NCI-H128 (cell line): ENCODE results near the gene KCNJ10.

Experiments used
- DNase-seq: peaks from one replicate; lab custom pipeline; 2025; ENCODE audit not compliant: unreplicated experiment; lab: John Stamatoyannopoulos, UW

The KCNJ10 gene

GRCh38 chr1:160084771-160085321, 14.9 kb upstream of the KCNJ10 start:
- DNase-seq, result no peak

DNA sequence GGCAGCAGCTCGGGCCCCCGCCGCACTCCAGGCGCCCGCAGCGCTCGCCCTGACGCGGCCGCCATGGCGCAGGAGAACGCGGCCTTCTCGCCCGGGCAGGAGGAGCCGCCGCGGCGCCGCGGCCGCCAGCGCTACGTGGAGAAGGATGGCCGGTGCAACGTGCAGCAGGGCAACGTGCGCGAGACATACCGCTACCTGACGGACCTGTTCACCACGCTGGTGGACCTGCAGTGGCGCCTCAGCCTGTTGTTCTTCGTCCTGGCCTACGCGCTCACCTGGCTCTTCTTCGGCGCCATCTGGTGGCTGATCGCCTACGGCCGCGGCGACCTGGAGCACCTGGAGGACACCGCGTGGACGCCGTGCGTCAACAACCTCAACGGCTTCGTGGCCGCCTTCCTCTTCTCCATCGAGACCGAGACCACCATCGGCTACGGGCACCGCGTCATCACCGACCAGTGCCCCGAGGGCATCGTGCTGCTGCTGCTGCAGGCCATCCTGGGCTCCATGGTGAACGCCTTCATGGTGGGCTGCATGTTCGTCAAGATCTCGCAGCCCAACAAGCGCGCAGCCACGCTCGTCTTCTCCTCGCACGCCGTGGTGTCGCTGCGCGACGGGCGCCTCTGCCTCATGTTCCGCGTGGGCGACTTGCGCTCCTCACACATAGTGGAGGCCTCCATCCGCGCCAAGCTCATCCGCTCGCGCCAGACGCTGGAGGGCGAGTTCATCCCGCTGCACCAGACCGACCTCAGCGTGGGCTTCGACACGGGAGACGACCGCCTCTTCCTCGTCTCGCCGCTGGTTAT, 14.2 kb upstream of the KCNJ10 start:
- peak; percentile 65 for DNase-seq

DNA sequence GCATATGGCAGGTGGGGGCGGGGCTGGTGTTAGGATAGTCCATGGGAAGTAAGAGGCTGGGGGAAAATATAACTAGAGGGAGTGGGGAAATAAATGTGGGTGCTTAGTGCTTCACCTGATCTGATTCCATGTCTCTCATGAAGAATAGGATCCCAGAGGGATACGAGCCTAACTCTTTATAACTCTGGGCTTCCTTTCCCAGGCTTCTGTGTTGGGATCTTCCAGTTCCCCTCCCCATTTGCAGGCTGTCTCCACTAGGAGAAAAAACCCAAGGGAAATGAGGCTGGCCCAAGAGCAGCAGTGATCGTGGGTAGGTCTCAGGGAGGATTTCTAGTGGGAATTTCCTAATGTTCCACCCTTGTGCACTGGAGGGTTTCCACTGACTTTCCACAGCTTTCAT, 13.0 kb upstream of the KCNJ10 start:
- DNase-seq, result no peak

DNA sequence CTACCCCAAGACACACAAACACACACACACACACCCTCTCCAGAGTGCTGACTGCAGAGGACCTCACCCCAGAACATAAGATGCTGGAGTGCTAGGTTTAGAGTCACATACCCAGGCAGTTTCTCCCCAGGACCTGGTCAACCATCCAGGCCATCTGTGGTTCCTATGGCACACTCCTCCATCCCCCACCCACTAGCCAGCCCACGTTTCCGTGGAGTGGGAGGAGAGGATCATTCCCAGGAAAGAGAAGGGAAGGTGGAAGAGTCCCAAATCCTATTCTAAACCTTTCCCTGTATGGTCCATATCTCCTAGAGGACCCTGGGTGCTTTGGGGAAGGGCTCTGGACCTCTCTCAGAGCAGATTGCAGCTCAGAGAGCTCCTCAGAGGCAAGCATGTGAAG, 12.5 kb upstream of the KCNJ10 start:
- no peak for DNase-seq

- DNase-seq, result no peak
These were observed 11.4 kb upstream of the KCNJ10 start, which contains the start of gene KCNJ9 for GRCh38 chr1:160081261-160081936. KCNJ9 (plus strand) TSS chr1:160081538; CDS start chr1:160084031, 2,493 bp downstream.

GRCh38 chr1:160080381-160081100, 10.6 kb upstream of the KCNJ10 start:
- DNase-seq, result no peak

DNA sequence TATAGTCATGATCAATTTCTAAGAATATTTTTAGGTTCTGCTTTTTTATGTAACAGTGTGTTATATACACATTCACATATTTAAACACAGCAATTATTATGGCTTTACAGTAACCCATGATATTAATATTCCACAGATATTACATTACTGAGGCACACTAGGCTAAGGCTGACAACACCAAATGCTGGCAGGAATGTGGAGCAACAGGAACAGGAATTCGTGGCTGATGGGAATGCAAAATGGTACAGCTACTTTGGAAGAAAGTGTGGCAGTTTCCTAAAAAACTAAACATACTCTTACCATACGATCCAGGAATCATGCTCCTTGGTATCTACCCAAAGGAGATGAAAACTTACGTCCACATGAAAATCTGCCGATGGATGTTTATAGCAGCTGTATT, 9.5 kb upstream of the KCNJ10 start:
- DNase-seq, result no peak

- no peak for DNase-seq
These were observed 8.7 kb upstream of the KCNJ10 start for GRCh38 chr1:160078512-160079195.

DNA sequence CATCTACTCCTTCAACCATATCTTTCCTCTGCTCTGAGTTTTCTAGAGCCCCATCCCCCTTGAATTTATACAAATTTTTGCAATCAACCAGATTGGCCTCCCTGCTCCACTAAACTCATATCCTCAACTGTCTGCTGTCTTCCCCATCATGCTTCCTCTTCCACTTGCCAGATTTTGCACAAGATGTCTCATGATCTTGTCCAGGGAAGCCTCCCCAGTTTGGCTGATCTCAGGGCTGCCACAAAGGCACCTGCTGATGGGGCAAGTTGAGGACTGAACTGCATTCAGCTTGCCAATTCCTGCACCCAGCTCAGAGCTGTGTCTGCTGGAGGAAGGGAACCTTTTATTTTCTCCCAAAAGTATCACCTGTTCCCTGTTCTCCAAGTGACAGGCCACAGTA, 7.5 kb upstream of the KCNJ10 start:
- DNase-seq, result no peak

DNA sequence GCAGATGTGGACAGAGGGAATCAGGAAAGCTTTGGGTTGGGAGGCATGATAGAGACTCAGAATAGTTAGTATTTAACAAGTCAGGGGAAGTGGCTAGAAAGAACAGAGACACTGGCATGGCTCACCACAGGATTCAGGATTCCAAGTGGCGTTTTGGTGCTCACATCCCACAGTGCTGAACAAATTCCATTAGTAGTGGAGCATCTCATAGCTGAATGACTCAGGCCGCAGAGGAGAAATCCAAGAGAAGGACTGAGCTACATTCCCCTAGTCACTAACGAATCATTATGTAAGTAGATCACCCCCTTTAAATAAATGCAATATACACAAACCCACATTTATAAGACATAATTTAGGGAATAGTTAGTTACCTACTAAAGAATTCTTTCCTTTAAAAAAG, 6.3 kb upstream of the KCNJ10 start:
- DNase-seq, result no peak

- no peak for DNase-seq
These were observed 5.9 kb upstream of the KCNJ10 start for GRCh38 chr1:160075836-160076235.

DNA sequence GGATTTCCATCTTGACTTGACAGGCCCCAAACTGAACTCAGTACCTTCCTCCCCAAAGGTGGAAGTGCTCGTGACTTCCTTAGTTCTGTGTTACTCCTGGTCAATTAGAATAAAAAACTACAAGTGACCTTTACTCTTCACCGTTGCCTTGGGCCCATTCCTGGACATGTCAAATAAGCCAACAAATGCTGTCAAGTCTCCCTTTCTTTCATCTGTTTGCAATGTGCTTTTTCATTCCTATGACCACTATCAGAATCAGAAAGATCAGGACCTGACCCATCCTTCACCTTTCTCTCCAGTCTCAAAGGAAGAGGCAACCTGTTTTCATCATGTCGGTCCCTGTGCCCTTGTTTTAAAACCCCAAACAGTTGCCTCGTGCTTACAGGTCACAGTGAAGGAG, 4.9 kb upstream of the KCNJ10 start:
- no peak for DNase-seq

DNA sequence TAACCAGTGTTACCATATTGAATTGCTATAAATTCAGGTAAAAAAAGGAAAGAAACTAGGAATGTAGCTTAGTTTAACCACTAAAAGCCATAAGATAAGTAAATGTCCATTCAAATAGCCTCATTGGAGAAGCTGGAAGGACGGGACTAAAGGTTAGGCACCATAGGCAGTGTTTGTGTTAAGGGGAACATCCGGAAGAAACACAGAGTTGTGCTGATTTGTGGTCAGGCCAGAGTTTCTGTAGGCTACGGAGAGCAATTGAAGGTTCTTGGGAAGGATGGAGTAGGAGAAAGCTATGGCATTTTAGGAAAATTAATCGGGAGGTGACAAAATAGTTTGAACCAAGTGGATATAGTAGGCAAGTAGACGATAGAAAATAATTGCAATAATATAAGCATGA, 1.3 kb upstream of the KCNJ10 start:
- DNase-seq, result no peak

GRCh38 chr1:160070243-160071163, 543 bp upstream of the KCNJ10 start:
- peak; percentile 30 for DNase-seq

DNA sequence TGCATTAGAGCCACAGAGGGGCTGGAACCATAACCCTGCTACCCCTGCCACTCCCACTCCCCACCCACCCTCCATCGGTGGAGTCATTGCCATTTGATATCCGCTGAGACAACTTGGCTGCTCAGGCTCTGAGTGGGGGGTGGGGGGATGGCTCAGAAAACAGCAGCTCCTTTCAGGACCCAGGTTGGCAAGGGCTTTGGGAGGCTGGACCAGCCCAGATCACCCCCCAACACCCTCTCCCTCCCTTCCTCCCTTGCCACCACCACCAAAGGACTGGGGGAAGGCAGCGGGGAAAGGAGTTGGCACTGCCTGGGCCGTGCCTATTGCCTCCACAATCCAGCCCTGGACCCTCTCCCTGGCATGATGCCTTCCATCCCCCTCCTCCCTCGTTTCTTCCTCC, 1.7 kb downstream of the KCNJ10 start:
- DNase-seq, result no peak

GRCh38 chr1:160066829-160067745, 2.9 kb downstream of the KCNJ10 start:
- DNase-seq, result no peak

DNA sequence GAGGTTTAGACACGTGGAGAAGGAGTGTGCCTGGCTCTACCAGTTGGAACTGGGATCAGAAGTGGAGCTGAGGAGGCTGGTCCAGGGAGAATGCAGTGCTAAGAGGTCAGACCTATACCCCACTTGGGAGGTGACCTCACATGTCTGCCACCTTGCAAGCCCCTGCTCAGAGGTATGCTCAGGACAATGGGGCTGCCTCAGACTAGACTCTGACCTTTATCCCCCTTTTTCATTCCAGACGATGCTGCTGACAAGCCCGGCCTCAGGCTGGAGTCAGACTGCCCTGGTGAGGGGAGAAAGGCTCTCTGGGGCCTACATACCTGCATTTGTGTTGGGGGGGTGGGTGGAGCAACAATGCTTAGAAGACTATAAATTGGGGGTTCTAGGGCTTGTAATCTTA, 5.2 kb downstream of the KCNJ10 start:
- no peak for DNase-seq

GRCh38 chr1:160064164-160064563, 5.8 kb downstream of the KCNJ10 start:
- DNase-seq, result no peak

DNA sequence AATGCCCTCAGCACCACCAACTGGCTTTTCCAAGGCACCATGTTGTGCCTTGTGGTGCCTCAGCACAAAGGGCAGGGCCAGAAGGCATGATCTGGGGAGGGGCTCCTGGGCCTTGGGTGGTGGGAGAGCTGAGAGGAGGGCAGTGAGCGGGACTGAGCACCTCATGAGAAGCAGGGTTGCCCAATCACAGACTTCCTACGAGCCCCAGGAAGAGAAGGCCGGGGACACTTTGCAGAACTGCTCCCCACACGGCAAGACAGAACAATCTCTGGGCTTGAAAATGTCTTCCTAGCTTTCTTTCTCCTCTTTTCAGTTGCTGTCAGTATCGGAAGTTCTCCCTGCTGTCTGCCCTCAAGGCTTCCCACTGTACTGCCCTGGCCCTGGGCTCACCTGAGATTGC, 6.8 kb downstream of the KCNJ10 start:
- DNase-seq, result no peak
